ES-I3 (cell line): ENCODE data around the gene MTFR1L.

Source experiments
- H3K36me3 ChIP-seq: 2 replicates; pipeline ENCODE4 v1.6.1; 2013; ENCODE audit warnings: mild to moderate bottlenecking, low read length, control low read depth, moderate library complexity; ENCODE audit not compliant: insufficient read depth
- H3K4me1 ChIP-seq: 2 replicates; pipeline ENCODE4 v1.6.1; 2013; ENCODE audit warnings: mild to moderate bottlenecking, control low read depth, low read length; ENCODE audit not compliant: insufficient read depth
- H3K9ac ChIP-seq: 2 replicates; pipeline ENCODE4 v1.6.1; 2013; ENCODE audit warnings: low read depth, mild to moderate bottlenecking, low read length, moderate library complexity
- H3K9me3 ChIP-seq: 2 replicates; pipeline ENCODE4 v1.6.1; 2013; ENCODE audit warnings: mild to moderate bottlenecking, low read length, moderate library complexity; ENCODE audit not compliant: control insufficient read depth, insufficient read depth

Gene MTFR1L

DNA sequence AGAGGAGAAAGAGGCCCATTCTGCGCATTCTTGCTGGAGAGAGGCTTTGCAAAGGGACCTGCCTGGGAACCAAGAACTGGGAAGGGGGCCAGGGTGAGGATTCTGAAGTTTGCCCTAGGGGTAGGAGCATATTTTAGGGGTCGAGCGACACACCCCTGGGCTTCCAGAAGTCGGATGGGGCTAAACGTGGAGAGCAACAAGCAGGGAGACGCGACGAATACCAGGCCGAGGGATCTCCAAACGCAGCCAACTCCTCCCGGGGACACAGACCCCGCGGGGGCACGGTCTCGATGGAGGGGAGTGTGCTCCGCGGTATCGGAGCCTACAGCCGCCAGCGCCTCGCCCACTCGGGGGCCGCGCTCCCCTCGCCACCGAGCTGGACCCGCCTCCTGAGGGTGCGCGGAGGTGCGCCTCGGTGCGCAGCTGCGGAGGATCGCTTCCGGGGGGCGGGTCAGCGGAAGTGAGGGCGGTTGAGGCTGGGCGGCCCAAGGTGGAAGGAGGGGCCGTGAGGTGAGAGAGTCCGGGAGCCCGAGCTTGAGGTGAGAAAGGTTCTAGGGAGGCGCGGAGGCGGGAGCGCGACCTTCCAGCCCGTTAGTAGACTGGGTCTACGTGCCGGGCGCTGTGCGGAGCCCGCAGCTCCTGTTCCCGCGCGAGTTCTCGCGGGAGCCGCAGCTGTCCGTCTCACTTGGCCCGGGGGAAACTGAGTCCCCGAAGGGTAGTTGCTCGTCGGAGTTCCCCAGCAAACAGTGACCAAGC lies at the start of gene MTFR1L:
Gene MTFR1L, plus strand, starts transcription at position 464 of the 756 bp plus-strand sequence. CDS start 3,151 bp downstream, outside the sequence.
- no peaks in the 10 kb centered on the region for H3K36me3 ChIP-seq
- H3K9me3 ChIP-seq: no peaks in the 10 kb centered on the region
- peak within 1 kb of the TSS; percentile 92 for H3K9ac ChIP-seq
- H3K4me1 ChIP-seq: peaks cover 9% of the 10 kb centered on the region

GRCh38 chr1:25770541-25771220 lies 49.1 kb upstream of the MTFR1L start:
- no peaks in the 10 kb centered on the region for H3K9me3 ChIP-seq
- peaks cover 16% of the 10 kb centered on the region for H3K4me1 ChIP-seq
- H3K36me3 ChIP-seq: no peaks in the 10 kb centered on the region
- H3K9ac ChIP-seq: no peak overlapping the region

- peaks cover 13% of the 10 kb centered on the region for H3K4me1 ChIP-seq
- H3K9ac ChIP-seq: no peak overlapping the region
- H3K9me3 ChIP-seq: no peaks in the 10 kb centered on the region
- no peaks in the 10 kb centered on the region for H3K36me3 ChIP-seq
These were observed 48.3 kb upstream of the MTFR1L start for GRCh38 chr1:25771221-25772114.

DNA sequence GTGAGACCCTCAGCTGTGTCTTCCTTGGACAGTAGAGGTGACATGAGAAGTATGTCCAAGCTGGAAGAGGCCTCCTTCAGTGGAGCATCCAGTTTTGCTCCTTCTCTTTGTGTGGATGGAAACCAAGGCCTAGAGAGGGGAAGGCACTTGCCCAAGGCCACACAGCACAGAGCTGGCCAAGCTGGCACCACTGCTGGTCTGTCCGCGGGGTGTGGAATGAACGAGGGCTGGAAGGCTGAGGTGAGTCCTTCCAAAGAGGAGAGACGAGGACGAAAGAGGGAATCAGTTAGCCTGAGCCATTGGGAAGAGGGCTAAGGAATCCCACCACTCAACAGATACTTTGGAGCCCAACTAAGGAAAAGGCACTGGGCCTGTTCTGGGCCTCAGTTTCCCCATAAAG lies 47.6 kb upstream of the MTFR1L start:
- Histone ChIP-seq H3K4me1 (peaks cover 13% of the 10 kb centered on the region), H3K36me3 (no peaks in the 10 kb centered on the region), H3K9me3 (no peaks in the 10 kb centered on the region), H3K9ac (no peak overlapping the region)

DNA sequence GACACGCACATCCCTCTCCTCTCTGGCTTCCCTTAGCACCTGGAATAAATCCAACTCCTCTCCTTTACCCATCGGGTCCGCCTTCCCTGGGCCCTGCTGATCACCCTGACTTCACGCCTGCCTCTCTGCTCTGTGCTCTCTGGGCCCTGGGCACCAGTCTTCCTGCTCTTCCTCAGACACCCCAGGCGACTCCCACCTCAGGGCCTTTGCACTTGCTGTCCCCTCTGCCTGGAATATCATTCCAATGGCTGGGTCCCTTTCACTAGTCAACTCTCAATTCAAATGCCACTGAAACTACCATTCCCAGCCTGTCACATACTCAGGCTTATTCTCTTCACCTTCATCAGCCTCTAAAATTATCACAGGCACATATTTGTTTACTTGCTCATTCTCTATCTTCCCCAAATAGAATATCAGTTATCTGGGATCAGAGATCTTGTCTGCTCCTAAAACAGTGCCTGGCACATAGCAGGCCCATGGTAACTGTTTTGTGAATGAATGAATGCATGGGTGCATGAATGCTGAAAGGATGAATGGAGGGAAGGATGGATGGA lies 47.0 kb upstream of the MTFR1L start:
- H3K36me3 ChIP-seq: no peaks in the 10 kb centered on the region
- H3K4me1 ChIP-seq: peaks cover 13% of the 10 kb centered on the region
- H3K9me3 ChIP-seq: no peaks in the 10 kb centered on the region
- H3K9ac ChIP-seq: no peak overlapping the region

DNA sequence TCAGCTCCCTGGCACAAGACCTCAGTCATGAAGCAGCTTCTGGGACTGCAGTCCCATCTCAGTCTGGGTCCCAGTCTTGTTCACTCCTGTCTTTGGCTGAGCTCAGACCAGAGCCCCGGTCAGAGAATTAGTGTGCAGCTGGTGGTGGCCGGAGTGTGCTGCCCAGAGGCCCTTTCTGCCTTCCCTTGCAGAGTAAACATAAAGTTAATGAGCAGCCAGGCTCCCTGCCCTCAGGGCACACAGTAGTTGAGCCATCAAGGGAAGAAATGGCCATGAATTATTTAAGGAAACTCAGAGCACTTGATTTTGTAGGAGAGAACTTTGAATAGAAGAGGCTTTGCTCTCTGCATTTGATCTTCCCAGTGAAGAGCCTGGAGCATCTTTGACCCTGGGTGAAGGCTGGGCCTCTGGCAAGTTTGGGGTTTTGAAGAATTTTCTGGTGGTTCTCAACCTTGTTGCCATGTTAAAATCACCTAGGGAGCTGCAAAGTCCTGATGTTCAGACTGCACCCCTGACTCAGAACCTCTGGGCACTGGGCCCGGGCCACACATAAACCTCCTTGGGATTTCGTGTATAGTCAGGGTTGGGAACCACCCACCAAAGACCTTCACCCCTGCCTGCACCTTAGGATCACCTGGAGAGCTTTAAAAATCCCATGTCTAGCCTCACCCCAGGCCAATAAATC lies 46.2 kb upstream of the MTFR1L start:
- peaks cover 13% of the 10 kb centered on the region for H3K4me1 ChIP-seq
- H3K36me3 ChIP-seq: no peaks in the 10 kb centered on the region
- no peaks in the 10 kb centered on the region for H3K9me3 ChIP-seq
- no peak overlapping the region for H3K9ac ChIP-seq

GRCh38 chr1:25774206-25774803 lies 45.4 kb upstream of the MTFR1L start:
- H3K36me3 ChIP-seq: no peaks in the 10 kb centered on the region
- no peak overlapping the region for H3K9ac ChIP-seq
- H3K9me3 ChIP-seq: no peaks in the 10 kb centered on the region
- peaks cover 13% of the 10 kb centered on the region for H3K4me1 ChIP-seq

DNA sequence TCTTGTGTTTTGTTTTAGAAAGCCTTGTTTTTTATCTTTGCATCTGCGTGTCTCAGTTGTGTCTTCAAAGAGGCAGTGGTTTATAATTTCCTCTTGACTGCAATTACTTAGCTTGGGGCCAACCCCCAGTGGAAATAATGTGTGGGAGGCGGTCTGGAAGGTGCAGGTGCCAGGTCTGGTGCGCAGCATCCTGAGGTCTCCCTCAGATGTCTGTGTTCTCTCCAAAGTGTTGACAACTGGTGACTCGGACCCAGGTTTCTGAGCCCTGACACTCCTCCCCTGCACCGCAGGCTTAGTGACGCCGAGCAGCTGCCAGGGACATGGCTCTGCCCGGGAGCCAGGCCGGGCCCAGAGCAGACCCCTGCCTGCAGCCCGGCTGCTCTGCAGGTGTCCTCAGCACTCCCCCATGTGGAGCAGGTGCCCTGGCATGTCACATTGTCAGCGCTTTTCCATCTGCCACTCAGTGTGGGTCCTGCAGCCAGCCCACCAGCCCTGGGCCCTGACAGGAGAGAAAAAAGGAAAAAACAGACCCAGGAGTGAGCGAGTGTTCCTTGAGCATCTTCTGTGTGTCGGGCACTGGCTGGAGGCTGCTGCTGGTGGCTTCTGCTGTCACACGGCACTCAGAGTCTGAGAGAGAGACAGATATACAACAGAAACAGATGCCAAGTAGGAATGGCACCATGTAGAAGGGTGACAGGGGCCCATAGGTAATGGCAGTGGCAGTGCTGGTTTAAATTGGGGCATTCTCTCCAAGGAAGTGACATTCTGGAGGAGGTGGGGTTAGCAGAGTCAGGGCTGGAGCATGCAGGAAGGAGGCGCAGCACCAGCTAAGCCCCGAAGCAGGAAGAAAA lies 44.6 kb upstream of the MTFR1L start:
- no peak overlapping the region for H3K9ac ChIP-seq
- H3K36me3 ChIP-seq: no peaks in the 10 kb centered on the region
- no peaks in the 10 kb centered on the region for H3K9me3 ChIP-seq
- H3K4me1 ChIP-seq: peaks cover 21% of the 10 kb centered on the region

- Histone ChIP-seq H3K9me3 (no peaks in the 10 kb centered on the region), H3K36me3 (no peaks in the 10 kb centered on the region; the same call in 1 of the 2 replicates), H3K4me1 (peaks cover 19% of the 10 kb centered on the region; the same call in 1 of the 2 replicates), H3K9ac (no peak overlapping the region)
These were observed 40.4 kb upstream of the MTFR1L start for GRCh38 chr1:25779388-25779787.

DNA sequence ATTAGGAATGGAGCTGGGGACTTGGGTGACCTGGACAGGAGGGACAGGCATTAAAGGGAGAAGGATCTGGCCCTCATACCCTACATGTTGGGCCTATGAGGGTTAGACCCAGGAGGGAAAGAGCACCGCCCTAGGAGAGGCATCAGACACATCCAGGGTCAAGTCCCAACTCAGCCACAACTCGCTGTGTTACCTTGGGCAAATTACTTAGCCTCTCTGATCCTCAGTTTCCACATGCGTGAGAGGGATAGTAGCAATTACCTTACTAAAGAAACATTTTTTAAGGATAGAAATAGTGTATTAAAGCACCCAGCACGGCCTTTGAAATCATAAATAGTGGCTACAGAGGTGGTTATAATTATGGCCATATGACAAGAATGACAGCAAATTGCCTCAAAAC lies 39.9 kb upstream of the MTFR1L start:
- peaks cover 19% of the 10 kb centered on the region; the same call in 1 of the 2 replicates for H3K4me1 ChIP-seq
- no peaks in the 10 kb centered on the region; the same call in 1 of the 2 replicates for H3K36me3 ChIP-seq
- no peak overlapping the region for H3K9ac ChIP-seq
- H3K9me3 ChIP-seq: no peaks in the 10 kb centered on the region

GRCh38 chr1:25780318-25781129 lies 39.2 kb upstream of the MTFR1L start:
- H3K9me3 ChIP-seq: no peaks in the 10 kb centered on the region
- no peak overlapping the region for H3K9ac ChIP-seq
- H3K4me1 ChIP-seq: peaks cover 19% of the 10 kb centered on the region; the same call in 1 of the 2 replicates
- H3K36me3 ChIP-seq: no peaks in the 10 kb centered on the region; the same call in 1 of the 2 replicates

GRCh38 chr1:25781130-25781433 lies 38.7 kb upstream of the MTFR1L start:
- no peak overlapping the region for H3K9ac ChIP-seq

More at GRCh38 chr1:25781130-25781433, 38.7 kb upstream of the MTFR1L start:
- H3K9me3 ChIP-seq: no peaks in the 10 kb centered on the region
- no peaks in the 10 kb centered on the region; the same call in 1 of the 2 replicates for H3K36me3 ChIP-seq
- peaks cover 19% of the 10 kb centered on the region; the same call in 1 of the 2 replicates for H3K4me1 ChIP-seq
